BJ (cell line): Measurements from ENCODE around the gene CELA3B. TPM values are rescaled to one million over a fixed set of nuclear protein-coding genes. Genes with fewer than 3 reads are reported as not detected.

Experiments used
- CTCF ChIA-PET: fragments of 350-600 bp; formaldehyde crosslinking; extraction: SDS; loops from one replicate; lab custom pipeline; 2021; ENCODE audit warnings: antibody characterized with exemption, inconsistent platforms; lab: Yijun Ruan, JAX
- POLR2A ChIA-PET: fragments of 300-600 bp; sonication (Branson Sonifier 250); formaldehyde crosslinking; extraction: SDS; loops from one replicate; lab custom pipeline; 2021; ENCODE audit warnings: antibody characterized with exemption; lab: Charles Lee
- DNase-seq: peaks from one replicate; pipeline ENCODE4 v3.0.0-alpha.2; 2011; ENCODE audit warnings: low read depth
- H3K27me3 ChIP-seq: 2 replicates; pipeline ENCODE4 v1.6.0; 2011; ENCODE audit warnings: low read length; ENCODE audit not compliant: control insufficient read depth, insufficient read depth
- H3K36me3 ChIP-seq: 2 replicates; pipeline ENCODE4 v1.5.1; 2011; ENCODE audit warnings: low read length; ENCODE audit not compliant: control insufficient read depth, insufficient read depth
- H3K4me3 ChIP-seq: 2 replicates; pipeline ENCODE4 v1.5.1; 2011; ENCODE audit warnings: low read depth, mild to moderate bottlenecking, control low read depth, low read length
- CTCF ChIP-seq: IDR thresholded peaks from 2 replicates; pipeline ENCODE4 v1.5.1; 2011; ENCODE audit warnings: low read depth, mild to moderate bottlenecking, control low read depth, inconsistent platforms, low read length, moderate library complexity; ENCODE audit not compliant: insufficient read depth
- polyA plus RNA-seq: library from polyadenylated mRNA; depleted of rRNA; stranded (reverse); fragments of >200 nt; gene quantifications from 2 replicates; pipeline ENCODE4 v1.2.3, GENCODE V29; 2011

CELA3B gene
- polyA plus RNA-seq, 1 experiment: not detected

DNA sequence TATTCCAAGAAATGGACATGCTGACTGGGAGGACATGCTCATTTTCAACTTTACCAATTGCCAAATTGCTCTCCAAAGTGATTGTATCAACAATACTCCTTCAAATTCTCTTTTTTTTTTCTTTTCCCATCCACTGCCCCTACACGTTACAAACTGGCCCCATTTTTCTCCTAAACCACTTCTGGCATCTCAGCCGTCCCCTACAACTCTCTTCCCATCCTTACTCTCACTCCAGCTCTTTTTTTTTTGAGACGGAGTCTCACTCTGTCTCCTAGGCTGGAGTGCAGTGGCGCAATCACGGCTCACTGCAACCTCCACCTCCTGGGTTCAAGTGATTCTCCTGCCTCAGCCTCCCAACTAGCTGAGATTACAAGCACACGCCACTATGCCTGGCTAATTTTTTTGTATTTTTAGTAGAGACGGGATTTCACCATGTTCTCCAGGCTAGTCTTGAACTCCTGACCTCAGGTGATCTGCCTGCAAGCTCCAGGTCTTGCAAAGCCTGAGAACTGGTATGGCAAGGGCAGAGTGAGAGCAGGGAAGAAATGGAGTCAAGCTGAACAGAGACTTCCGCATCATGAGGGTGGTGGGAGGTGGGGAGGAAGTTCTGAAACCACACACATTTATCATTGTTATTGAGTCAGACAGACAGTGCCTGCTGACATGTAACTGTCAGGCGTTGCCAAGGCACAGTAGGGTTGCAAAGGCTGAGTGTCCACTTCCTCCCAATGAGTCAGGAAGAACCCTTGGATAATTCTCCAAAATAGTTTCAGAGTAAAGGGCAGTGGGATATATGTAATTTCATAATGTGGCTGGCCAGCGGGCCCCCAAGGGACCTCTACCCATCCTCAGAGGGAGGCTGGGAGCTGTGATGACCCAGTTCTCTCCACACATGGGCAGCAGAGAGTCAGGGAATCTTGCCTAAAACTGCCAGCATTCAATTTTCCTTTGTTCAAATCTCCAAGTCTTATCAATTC, 42.0 kb downstream of the CELA3B start:
- DNase-seq: no peak

DNA sequence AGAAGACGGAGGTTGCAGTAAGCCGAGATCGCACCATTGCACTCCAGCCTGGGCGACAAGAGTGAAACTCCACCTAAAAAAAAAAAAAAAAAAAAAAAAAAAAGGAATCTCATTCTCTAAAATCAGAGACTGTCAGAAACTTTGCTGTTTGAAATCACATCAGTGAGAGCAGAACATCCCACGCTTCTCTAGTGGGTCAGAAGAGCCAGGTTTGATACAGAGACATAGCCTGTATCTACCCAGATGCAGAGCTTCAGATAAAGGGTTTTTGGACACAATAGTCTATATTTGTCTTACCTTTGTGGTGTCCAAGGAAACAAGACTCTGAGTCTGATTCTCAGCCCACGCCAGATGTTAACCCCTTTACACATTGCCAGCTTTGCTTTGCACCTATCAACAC, 44.2 kb downstream of the CELA3B start:
- TF ChIP-seq CTCF: no peak
- ChIA-PET CTCF (interaction anchor here (0.9 kb wide), 1 partner anchor 366 kb away, joined by 4 read pairs; no protein-coding TSS in a partner anchor), POLR2A (no interaction called here)
- DNase-seq: no peak
- no peaks in the 10 kb centered on the region for H3K36me3 ChIP-seq
- no peaks in the 10 kb centered on the region for H3K27me3 ChIP-seq
- H3K4me3 ChIP-seq: no peak overlapping the region

More for the DNA sequence above, 42.0 kb downstream of the CELA3B start:
- H3K27me3 ChIP-seq: no peaks in the 10 kb centered on the region
- H3K4me3 ChIP-seq: no peak overlapping the region
- POLR2A ChIA-PET: no interaction called here
- CTCF ChIA-PET: interaction anchor here (0.7 kb wide), 1 partner anchor 351 kb away, joined by 4 read pairs; no protein-coding TSS in a partner anchor
- peak; percentile 48 for TF ChIP-seq CTCF
- H3K36me3 ChIP-seq: no peaks in the 10 kb centered on the region

DNA sequence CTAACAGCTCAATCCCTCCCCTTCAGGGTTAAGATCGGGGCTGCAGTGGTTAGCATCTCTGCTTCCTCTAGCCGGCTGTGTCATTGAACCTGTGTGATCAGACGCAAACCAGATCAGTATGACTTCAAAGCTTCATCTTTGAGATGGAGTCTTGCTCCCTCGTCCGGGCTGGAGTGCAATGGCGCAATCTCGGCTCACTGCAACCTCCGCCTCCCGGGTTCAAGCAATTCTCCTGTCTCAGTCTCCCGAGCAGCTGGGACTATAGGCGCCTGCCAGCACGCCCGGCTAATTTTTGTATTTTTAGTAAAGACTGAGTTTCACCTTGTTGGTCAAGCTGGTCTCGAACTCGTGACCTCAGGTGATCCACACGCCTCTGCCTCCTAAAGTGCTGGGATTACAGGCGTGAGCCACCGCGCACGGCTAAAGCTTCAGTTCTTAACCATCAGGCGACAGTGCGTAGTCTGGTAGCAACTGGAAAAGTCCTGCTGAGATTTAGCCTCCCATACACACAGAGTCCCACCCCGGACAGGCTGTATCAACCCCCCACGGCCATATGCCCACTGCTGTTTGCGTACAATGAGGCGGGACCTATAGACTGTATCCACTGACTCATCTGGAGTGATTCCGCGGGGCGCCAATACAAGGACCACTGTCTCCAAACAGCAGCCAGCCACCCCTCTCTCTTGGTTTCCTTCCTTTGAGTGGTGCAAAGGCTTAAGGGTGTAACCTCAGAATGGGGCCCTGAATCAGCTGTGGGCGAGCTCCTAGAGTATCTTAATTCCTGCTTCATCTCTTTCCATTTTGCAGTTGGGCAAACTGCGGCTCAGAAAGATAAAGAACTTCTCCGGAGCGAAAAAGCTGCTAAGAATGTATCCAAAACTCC, 47.9 kb downstream of the CELA3B start:
- ChIA-PET POLR2A (interaction anchor here (0.6 to 1.0 kb wide), 3 partner anchors 27 to 862 kb away, joined by 3 read pairs; no protein-coding TSS in a partner anchor), CTCF (interaction anchor here (0.6 to 1.3 kb wide), 10 partner anchors 14 to 392 kb away, joined by 3 to 4 read pairs (median 3); partner anchors contain the start of gene USP48)
- H3K27me3 ChIP-seq: no peaks in the 10 kb centered on the region

GRCh38 chr1:22025368-22026155, 48.7 kb downstream of the CELA3B start:
- Histone ChIP-seq H3K27me3 (no peaks in the 10 kb centered on the region), H3K36me3 (peaks cover 2% of the 10 kb centered on the region; the same call in 1 of the 2 replicates), H3K4me3 (peak overlapping the region; percentile 99)
- DNase-seq: no peak
- CTCF ChIA-PET: interaction anchor here (0.7 to 1.3 kb wide), 7 partner anchors 13 to 391 kb away, joined by 3 to 4 read pairs (median 3); no protein-coding TSS in a partner anchor
- POLR2A ChIA-PET: interaction anchor here (0.8 to 1.0 kb wide), 2 partner anchors 26 to 225 kb away, joined by 3 read pairs; no protein-coding TSS in a partner anchor
- TF ChIP-seq CTCF: no peak

More for the DNA sequence above, 47.9 kb downstream of the CELA3B start:
- no peaks in the 10 kb centered on the region for H3K36me3 ChIP-seq
- no peak for DNase-seq
- H3K4me3 ChIP-seq: peak overlapping the region; percentile 99
- TF ChIP-seq CTCF: 0 out of 2 replicates have a peak, but pooled peaks have one; percentile 12
